Esophagus muscularis mucosa (tissue), 4 donors: Measurements from ENCODE around the gene EML6. TPM values are rescaled to one million over a fixed set of nuclear protein-coding genes. Genes with fewer than 3 reads are reported as not detected.

Source experiments
- DNase-seq: peaks from one replicate; pipeline ENCODE4 v3.0.0-alpha.2; 2017; ENCODE audit errors: extremely low spot score
- H3K27ac ChIP-seq, 4 donors: fragments of 200-600 bp; sonication (generic); replicated peaks in 1 of 4; 1 replicate in 3 of 4; 2 replicates in 1 of 4; pipeline ENCODE4 v1.5.1; 2016 to 2019; ENCODE audit warnings: mild to moderate bottlenecking in 1 of 4
- H3K27me3 ChIP-seq, 4 donors: fragments of 200-600 bp; sonication (generic); one replicate each; pipeline versions ENCODE4 v1.5.1 to v1.6.0; 2016 to 2019
- H3K36me3 ChIP-seq, 4 donors: fragments of 200-600 bp; sonication (generic); one replicate each; pipeline ENCODE4 v1.5.1; 2016 to 2019
- H3K4me1 ChIP-seq, 4 donors: fragments of 200-600 bp; sonication (generic); one replicate each; pipeline ENCODE4 v1.5.1; 2016 to 2019
- H3K4me3 ChIP-seq, 4 donors: fragments of 200-600 bp; sonication (generic); 1 replicate in 2 of 4; 2 replicates in 2 of 4; pipeline ENCODE4 v1.5.1; 2016 to 2019; ENCODE audit warnings: mild to moderate bottlenecking in 4 of 4, moderate library complexity in 1 of 4
- H3K9me3 ChIP-seq, 4 donors: fragments of 200-600 bp; sonication (generic); 1 replicate in 3 of 4; 2 replicates in 1 of 4; pipeline ENCODE4 v1.5.1; 2016 to 2019
- EP300 ChIP-seq: sonication (generic); formaldehyde crosslinking; IDR thresholded peaks from one replicate; pipeline ENCODE4 v1.6.1; 2017; ENCODE audit warnings: antibody characterized with exemption
- POLR2A ChIP-seq: fragments of 450-650 bp; IDR thresholded peaks from one replicate; pipeline ENCODE4 v1.6.1; 2017; ENCODE audit warnings: antibody characterized with exemption, moderate library complexity, mild to moderate bottlenecking, low read depth
- POLR2AphosphoS5 ChIP-seq, 2 donors: sonication (generic); formaldehyde crosslinking; IDR thresholded peaks; one replicate each; pipeline ENCODE4 v1.6.1; 2017; ENCODE audit warnings: antibody characterized with exemption in 2 of 2
- WGBS: methylation state at CpG from one replicate; pipeline ENCODE4 v1.1.5; 2018; 5-methylcytosine and 5-hydroxymethylcytosine counted together
- intact Hi-C: fragments of 100-400 bp; cut with DNase I; formaldehyde crosslinking; loops from one replicate; pipeline ENCODE4 v1.15.1; 2023
- total RNA-seq, 4 donors: library from RNA; depleted of rRNA; stranded (reverse); fragments of >200 nt; gene quantifications; one replicate each; pipeline versions ENCODE4 v1.1.0 to v1.2.1, GENCODE V29; 2016
- TF ChIP-seq, protein P1 (sequence below), 3 experiments: fragments of 200-600 bp in 2 of 3; fragments of 450-650 bp in 1 of 3; sonication (generic) in 2 of 3; IDR thresholded peaks; one replicate each; pipeline ENCODE4 v1.5.1; 2017 to 2019; ENCODE audit warnings: antibody characterized with exemption in 3 of 3, mild to moderate bottlenecking in 2 of 3, moderate library complexity in 1 of 3

Gene EML6
- total RNA-seq, 4 donors from 2014 or later, result 0.75 to 4.6 (median 0.89) TPM

GRCh38 chr2:54789878-54790277, 66.4 kb downstream of the EML6 start:
- Histone ChIP-seq H3K9me3 (no peaks in the 10 kb centered on the region), H3K36me3 (no peaks in the 10 kb centered on the region), H3K27ac (no peak overlapping the region), H3K4me1 (no peaks in the 10 kb centered on the region), H3K27me3 (no peaks in the 10 kb centered on the region), H3K4me3 (no peak overlapping the region)
- no peak for TF ChIP-seq EP300
- no peak for TF ChIP-seq POLR2A
- TF ChIP-seq, protein P1, sequence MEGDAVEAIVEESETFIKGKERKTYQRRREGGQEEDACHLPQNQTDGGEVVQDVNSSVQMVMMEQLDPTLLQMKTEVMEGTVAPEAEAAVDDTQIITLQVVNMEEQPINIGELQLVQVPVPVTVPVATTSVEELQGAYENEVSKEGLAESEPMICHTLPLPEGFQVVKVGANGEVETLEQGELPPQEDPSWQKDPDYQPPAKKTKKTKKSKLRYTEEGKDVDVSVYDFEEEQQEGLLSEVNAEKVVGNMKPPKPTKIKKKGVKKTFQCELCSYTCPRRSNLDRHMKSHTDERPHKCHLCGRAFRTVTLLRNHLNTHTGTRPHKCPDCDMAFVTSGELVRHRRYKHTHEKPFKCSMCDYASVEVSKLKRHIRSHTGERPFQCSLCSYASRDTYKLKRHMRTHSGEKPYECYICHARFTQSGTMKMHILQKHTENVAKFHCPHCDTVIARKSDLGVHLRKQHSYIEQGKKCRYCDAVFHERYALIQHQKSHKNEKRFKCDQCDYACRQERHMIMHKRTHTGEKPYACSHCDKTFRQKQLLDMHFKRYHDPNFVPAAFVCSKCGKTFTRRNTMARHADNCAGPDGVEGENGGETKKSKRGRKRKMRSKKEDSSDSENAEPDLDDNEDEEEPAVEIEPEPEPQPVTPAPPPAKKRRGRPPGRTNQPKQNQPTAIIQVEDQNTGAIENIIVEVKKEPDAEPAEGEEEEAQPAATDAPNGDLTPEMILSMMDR (IDR thresholded peaks at IDR 0.05), result no peak
- TF ChIP-seq POLR2AphosphoS5 (IDR thresholded peaks at IDR 0.05), result no peak
- DNase-seq, result no peak
- intact Hi-C loops, result no loop called here
- WGBS, result 87% methylated on average over 2 of the region's 2 CpGs

- H3K4me1 ChIP-seq, result no peaks in the 10 kb centered on the region
- intact Hi-C loops, result no loop called here
- H3K36me3 ChIP-seq, result no peaks in the 10 kb centered on the region
- WGBS, result 72% methylated on average over 3 of the region's 3 CpGs
- no peaks in the 10 kb centered on the region for H3K27me3 ChIP-seq
- H3K9me3 ChIP-seq, result no peaks in the 10 kb centered on the region
- H3K4me3 ChIP-seq, result no peak overlapping the region
- DNase-seq, result no peak
- no peak overlapping the region for H3K27ac ChIP-seq
- TF ChIP-seq, protein P1 (IDR thresholded peaks at IDR 0.05), result no peak
- TF ChIP-seq POLR2AphosphoS5 (IDR thresholded peaks at IDR 0.05), result no peak
- TF ChIP-seq EP300, result no peak
- TF ChIP-seq POLR2A, result no peak
Measured at GRCh38 chr2:54791831-54792230, 68.4 kb downstream of the EML6 start.

GRCh38 chr2:54797307-54797706, 73.8 kb downstream of the EML6 start:
- WGBS, result 91% methylated on average over 4 of the region's 4 CpGs
- Histone ChIP-seq H3K4me3 (no peak overlapping the region), H3K9me3 (no peaks in the 10 kb centered on the region), H3K27me3 (no peaks in the 10 kb centered on the region), H3K27ac (no peak overlapping the region), H3K4me1 (no peaks in the 10 kb centered on the region), H3K36me3 (no peaks in the 10 kb centered on the region)
- no peak for DNase-seq
- intact Hi-C loops, result no loop called here
- TF ChIP-seq EP300 (no peak), POLR2AphosphoS5 (IDR thresholded peaks at IDR 0.05) (no peak)

- intact Hi-C loops, result no loop called here
- WGBS, result 89% methylated on average over 6 of the region's 6 CpGs
- no peak for TF ChIP-seq EP300
- no peak for TF ChIP-seq POLR2A
- TF ChIP-seq POLR2AphosphoS5 (IDR thresholded peaks at IDR 0.05), result no peak
- TF ChIP-seq, protein P1 (IDR thresholded peaks at IDR 0.05), result no peak
- H3K27ac ChIP-seq, result no peak overlapping the region
- H3K4me1 ChIP-seq, result no peaks in the 10 kb centered on the region
- H3K4me3 ChIP-seq, result no peak overlapping the region
- no peak for DNase-seq
- H3K9me3 ChIP-seq, result peaks cover 0 to 8% (median 0%) of the 10 kb centered on the region in 4 donors
- H3K36me3 ChIP-seq, result no peaks in the 10 kb centered on the region
- no peaks in the 10 kb centered on the region for H3K27me3 ChIP-seq
Measured at GRCh38 chr2:54801352-54801751, 77.9 kb downstream of the EML6 start.

DNA sequence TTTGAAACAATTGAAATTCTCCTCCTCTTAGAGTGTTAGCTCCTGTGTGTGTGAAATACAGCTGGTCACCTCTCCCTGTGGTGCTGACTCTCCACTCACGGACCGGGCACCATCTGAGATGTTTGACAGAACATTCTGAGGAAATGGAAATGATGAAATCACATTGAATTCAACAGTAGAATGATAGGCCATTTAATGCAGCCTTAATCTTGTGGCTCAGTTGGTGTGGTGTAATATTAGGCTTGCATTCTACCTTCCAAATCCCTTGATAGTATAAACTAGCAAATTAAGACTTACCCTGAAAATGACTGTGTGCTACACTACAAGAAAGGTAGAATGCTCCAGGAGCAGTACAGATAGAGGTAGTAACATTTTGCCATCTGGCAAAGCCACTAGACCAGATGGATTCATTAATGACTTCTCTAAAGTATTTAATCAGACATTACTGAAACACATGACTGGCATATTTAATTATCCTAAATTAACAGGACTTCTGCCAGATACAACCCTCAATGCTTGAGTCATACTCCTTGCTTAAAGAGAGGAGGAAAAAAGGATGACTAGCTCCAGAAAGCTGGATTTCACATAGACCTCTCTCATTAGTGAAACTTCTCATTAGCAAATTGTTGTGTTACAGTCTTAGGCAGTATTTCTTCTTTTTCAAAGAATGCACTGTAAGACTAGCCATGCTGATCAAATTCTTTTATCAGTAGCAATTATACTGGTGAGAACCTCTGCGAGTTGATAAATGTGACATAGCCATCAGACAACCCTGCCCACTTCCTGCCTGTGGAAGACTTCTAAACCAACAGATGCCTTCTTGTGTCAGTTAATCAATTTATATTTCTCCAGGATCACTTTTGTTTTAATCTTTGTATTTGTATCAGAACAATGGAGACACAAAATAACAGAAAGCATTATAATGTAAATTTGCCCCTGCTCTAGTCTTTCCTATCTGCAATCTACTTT, 80.6 kb downstream of the EML6 start:
- no peaks in the 10 kb centered on the region for H3K4me1 ChIP-seq
- H3K27me3 ChIP-seq, result no peaks in the 10 kb centered on the region
- intact Hi-C loops, result no loop called here
- H3K9me3 ChIP-seq, result peaks cover 0 to 8% (median 0%) of the 10 kb centered on the region in 4 donors
- 90% methylated on average over 3 of the region's 3 CpGs for WGBS
- no peak for DNase-seq
- no peak overlapping the region for H3K27ac ChIP-seq
- TF ChIP-seq EP300 (no peak), POLR2A (no peak), POLR2AphosphoS5 (IDR thresholded peaks at IDR 0.05) (no peak)
- TF ChIP-seq, protein P1 (IDR thresholded peaks at IDR 0.05), result no peak
- no peak overlapping the region for H3K4me3 ChIP-seq
- H3K36me3 ChIP-seq, result no peaks in the 10 kb centered on the region
